ENCODE measurements around the gene ALPK3. TPM values are rescaled to one million over a fixed set of nuclear protein-coding genes. Genes with fewer than 3 reads are reported as not detected.

ALPK3 gene
- total and polyA plus RNA-seq, 9 of the 15 experiments (the other 6 are each of a cell fraction or from before 2014, with no cell fraction given), result 0.04 to 1.0 (median 0.07) TPM; not detected in 2

DNA sequence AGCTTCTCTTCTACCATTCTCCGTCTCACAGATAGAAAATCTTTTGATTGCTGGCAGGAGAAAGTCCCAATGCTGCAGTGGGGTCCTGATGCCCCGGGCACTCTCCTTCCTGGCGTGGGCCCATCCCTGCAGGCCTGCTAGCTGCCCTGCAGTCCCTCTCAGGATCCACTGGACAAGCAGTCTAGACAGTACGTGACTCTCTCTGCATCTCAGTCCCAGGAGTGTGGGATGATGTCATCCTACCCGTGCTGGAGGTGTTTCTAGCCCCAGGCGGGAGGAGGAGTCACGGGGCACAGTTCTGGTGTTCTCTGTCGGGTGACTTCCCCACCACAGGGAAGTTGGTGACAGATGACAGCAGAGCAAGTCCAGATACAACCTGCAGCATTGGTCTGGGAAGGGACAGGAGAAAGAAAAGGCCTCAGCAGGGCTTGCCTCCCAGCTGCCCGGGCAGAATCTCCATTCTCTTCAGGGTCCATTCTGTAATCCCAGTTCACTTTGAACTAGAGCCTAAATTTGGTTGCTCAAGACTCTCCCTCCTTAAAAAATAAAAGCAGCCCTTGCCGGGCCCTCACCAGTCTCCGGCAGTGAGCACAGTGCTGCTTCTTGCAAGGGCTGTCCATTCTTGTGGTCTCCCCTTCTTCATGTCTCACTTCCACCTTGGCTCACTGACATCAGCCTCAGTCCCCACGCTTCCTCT is 97.9 kb downstream of the ALPK3 start (continued):
- TF ChIP-seq ZNF347 (CRISPR knock-in tag; IDR thresholded peaks at IDR 0.05; ENCODE audit: low read depth), result no peak
- no peak for TF ChIP-seq KDM2B (CRISPR knock-in tag; IDR thresholded peaks at IDR 0.05)
- TF ChIP-seq SPI1 (IDR thresholded peaks at IDR 0.05; ENCODE audit: borderline replicate concordance, low read depth, low read length), result peak; percentile 58; the same call in 1 of the 2 replicates
- no peak for TF ChIP-seq SUPT5H (IDR thresholded peaks at IDR 0.05)
- no peak for TF ChIP-seq PML (IDR thresholded peaks at IDR 0.05; ENCODE audit: low read length)
- peak; percentile 48; the same call in 1 of the 2 replicates for TF ChIP-seq RB1 (IDR thresholded peaks at IDR 0.05; ENCODE audit: low read depth)
- no peak for TF ChIP-seq FOXA3 (CRISPR knock-in tag; conservative IDR thresholded peaks at IDR 0.05 in 1 of 2, IDR thresholded peaks at IDR 0.05 in 1 of 2)
- no peak for TF ChIP-seq KAT2B (IDR thresholded peaks at IDR 0.05; ENCODE audit: low read depth, low read length)
- TF ChIP-seq, protein P1, sequence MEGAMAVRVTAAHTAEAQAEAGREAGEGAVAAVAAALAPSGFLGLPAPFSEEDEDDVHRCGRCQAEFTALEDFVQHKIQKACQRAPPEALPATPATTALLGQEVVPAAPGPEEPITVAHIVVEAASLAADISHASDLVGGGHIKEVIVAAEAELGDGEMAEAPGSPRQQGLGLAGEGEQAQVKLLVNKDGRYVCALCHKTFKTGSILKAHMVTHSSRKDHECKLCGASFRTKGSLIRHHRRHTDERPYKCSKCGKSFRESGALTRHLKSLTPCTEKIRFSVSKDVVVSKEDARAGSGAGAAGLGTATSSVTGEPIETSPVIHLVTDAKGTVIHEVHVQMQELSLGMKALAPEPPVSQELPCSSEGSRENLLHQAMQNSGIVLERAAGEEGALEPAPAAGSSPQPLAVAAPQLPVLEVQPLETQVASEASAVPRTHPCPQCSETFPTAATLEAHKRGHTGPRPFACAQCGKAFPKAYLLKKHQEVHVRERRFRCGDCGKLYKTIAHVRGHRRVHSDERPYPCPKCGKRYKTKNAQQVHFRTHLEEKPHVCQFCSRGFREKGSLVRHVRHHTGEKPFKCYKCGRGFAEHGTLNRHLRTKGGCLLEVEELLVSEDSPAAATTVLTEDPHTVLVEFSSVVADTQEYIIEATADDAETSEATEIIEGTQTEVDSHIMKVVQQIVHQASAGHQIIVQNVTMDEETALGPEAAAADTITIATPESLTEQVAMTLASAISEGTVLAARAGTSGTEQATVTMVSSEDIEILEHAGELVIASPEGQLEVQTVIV (CRISPR knock-in tag; IDR thresholded peaks at IDR 0.05; ENCODE audit: borderline replicate concordance), result no peak
- no peak for TF ChIP-seq WHSC1 (IDR thresholded peaks at IDR 0.05; ENCODE audit: low read length)
- no peak for TF ChIP-seq ZNF431 (CRISPR knock-in tag; IDR thresholded peaks at IDR 0.05)
- TF ChIP-seq, protein P2, sequence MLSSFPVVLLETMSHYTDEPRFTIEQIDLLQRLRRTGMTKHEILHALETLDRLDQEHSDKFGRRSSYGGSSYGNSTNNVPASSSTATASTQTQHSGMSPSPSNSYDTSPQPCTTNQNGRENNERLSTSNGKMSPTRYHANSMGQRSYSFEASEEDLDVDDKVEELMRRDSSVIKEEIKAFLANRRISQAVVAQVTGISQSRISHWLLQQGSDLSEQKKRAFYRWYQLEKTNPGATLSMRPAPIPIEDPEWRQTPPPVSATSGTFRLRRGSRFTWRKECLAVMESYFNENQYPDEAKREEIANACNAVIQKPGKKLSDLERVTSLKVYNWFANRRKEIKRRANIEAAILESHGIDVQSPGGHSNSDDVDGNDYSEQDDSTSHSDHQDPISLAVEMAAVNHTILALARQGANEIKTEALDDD (IDR thresholded peaks at IDR 0.05), result no peak
- no peak for TF ChIP-seq ETV1 (tag; conservative IDR thresholded peaks at IDR 0.05; ENCODE audit: low read depth)
- TF ChIP-seq NR2C2 (CRISPR knock-in tag; IDR thresholded peaks at IDR 0.05), result no peak
- TF ChIP-seq NR2C2 (tag; IDR thresholded peaks at IDR 0.05), result no peak
- no peak for TF ChIP-seq SMARCA5 (IDR thresholded peaks at IDR 0.05)
- TF ChIP-seq, protein P3, sequence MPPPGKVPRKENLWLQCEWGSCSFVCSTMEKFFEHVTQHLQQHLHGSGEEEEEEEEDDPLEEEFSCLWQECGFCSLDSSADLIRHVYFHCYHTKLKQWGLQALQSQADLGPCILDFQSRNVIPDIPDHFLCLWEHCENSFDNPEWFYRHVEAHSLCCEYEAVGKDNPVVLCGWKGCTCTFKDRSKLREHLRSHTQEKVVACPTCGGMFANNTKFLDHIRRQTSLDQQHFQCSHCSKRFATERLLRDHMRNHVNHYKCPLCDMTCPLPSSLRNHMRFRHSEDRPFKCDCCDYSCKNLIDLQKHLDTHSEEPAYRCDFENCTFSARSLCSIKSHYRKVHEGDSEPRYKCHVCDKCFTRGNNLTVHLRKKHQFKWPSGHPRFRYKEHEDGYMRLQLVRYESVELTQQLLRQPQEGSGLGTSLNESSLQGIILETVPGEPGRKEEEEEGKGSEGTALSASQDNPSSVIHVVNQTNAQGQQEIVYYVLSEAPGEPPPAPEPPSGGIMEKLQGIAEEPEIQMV (tag; conservative IDR thresholded peaks at IDR 0.05; ENCODE audit: low read depth), result no peak
- TF ChIP-seq ZNF140 (CRISPR knock-in tag; IDR thresholded peaks at IDR 0.05), result no peak
- no peak for TF ChIP-seq ZKSCAN3 (CRISPR knock-in tag; IDR thresholded peaks at IDR 0.05)
- TF ChIP-seq NELFE (IDR thresholded peaks at IDR 0.05; ENCODE audit: insufficient read depth, insufficient read length), result no peak
- no peak for TF ChIP-seq CAMTA2 (CRISPR knock-in tag; conservative IDR thresholded peaks at IDR 0.05)
- TF ChIP-seq RAD21 (CRISPR knock-in tag; conservative IDR thresholded peaks at IDR 0.05 in 1 of 2, IDR thresholded peaks at IDR 0.05 in 1 of 2), result no peak
- no peak for TF ChIP-seq CHD1 (IDR thresholded peaks at IDR 0.05; ENCODE audit: low read length)
- no peak for TF ChIP-seq STAT5A (IDR thresholded peaks at IDR 0.05; ENCODE audit: borderline replicate concordance, low read length)
- TF ChIP-seq MAFK (IDR thresholded peaks at IDR 0.05; ENCODE audit: low read length), result no peak
- TF ChIP-seq FIP1L1 (IDR thresholded peaks at IDR 0.05; ENCODE audit: low read depth, low read length, poor library complexity, severe bottlenecking), result no peak
- no peak for TF ChIP-seq C11orf30 (IDR thresholded peaks at IDR 0.05; ENCODE audit: low read depth)

Data from K562 (cell line).